ENCODE measurements around the gene KIF5A. TPM values are rescaled to one million over a fixed set of nuclear protein-coding genes. Genes with fewer than 3 reads are reported as not detected.

Gene KIF5A
- total and polyA plus RNA-seq, 5 donors = 0.09 to 0.31 (median 0.20) TPM

GRCh38 chr12:57527184-57527583 is 22.7 kb upstream of the KIF5A start:
- Histone ChIP-seq H3K4me3 (ENCODE audit: low read length) (no peak overlapping the region), H3K4me1 (ENCODE audit: control insufficient read depth, insufficient read depth, low read length) (peaks cover 5% of the 10 kb centered on the region), H3K27ac (ENCODE audit: low read length) (no peak overlapping the region), H3K27me3 (ENCODE audit: control insufficient read depth, insufficient read depth) (no peaks in the 10 kb centered on the region), H3K9me3 (ENCODE audit: control insufficient read depth, low read length) (no peaks in the 10 kb centered on the region)
- no peak for ATAC-seq
- intact Hi-C loops (cut with DNase I) = no loop called here
- 71% methylated on average over 5 of the region's 5 CpGs for WGBS
- DNase-seq = no peak

- Histone ChIP-seq H3K9me3 (ENCODE audit: control insufficient read depth, low read length) (no peaks in the 10 kb centered on the region), H3K27me3 (ENCODE audit: control insufficient read depth, insufficient read depth) (no peaks in the 10 kb centered on the region), H3K4me1 (ENCODE audit: control insufficient read depth, insufficient read depth, low read length) (peaks cover 5% of the 10 kb centered on the region), H3K4me3 (ENCODE audit: low read length) (no peak overlapping the region), H3K27ac (ENCODE audit: low read length) (no peak overlapping the region)
- ATAC-seq (no peak), DNase-seq (no peak)
- 74% methylated on average over 12 of the region's 12 CpGs for WGBS
- intact Hi-C loops (cut with DNase I) = no loop called here
Measured at GRCh38 chr12:57528176-57528575, 21.7 kb upstream of the KIF5A start.

GRCh38 chr12:57528831-57529555 is 20.9 kb upstream of the KIF5A start:
- WGBS = 73% methylated on average over 10 of the region's 10 CpGs
- Histone ChIP-seq H3K27me3 (ENCODE audit: control insufficient read depth, insufficient read depth) (no peaks in the 10 kb centered on the region), H3K27ac (ENCODE audit: low read length) (no peak overlapping the region), H3K4me3 (ENCODE audit: low read length) (no peak overlapping the region), H3K9me3 (ENCODE audit: control insufficient read depth, low read length) (no peaks in the 10 kb centered on the region), H3K4me1 (ENCODE audit: control insufficient read depth, insufficient read depth, low read length) (peaks cover 3% of the 10 kb centered on the region)
- intact Hi-C loops (cut with DNase I) = no loop called here
- DNase-seq (no peak), ATAC-seq (no peak)

GRCh38 chr12:57529831-57530230 is 20.0 kb upstream of the KIF5A start:
- intact Hi-C loops (cut with DNase I) = no loop called here
- DNase-seq (no peak), ATAC-seq (no peak)
- Histone ChIP-seq H3K4me3 (ENCODE audit: low read length) (no peak overlapping the region), H3K27me3 (ENCODE audit: control insufficient read depth, insufficient read depth) (no peaks in the 10 kb centered on the region), H3K4me1 (ENCODE audit: control insufficient read depth, insufficient read depth, low read length) (no peaks in the 10 kb centered on the region), H3K27ac (ENCODE audit: low read length) (no peak overlapping the region), H3K9me3 (ENCODE audit: control insufficient read depth, low read length) (no peaks in the 10 kb centered on the region)
- WGBS = 57% methylated on average over 6 of the region's 6 CpGs

GRCh38 chr12:57530396-57531142 is 19.3 kb upstream of the KIF5A start:
- ATAC-seq = no peak
- Histone ChIP-seq H3K4me1 (ENCODE audit: control insufficient read depth, insufficient read depth, low read length) (no peaks in the 10 kb centered on the region), H3K4me3 (ENCODE audit: low read length) (no peak overlapping the region), H3K9me3 (ENCODE audit: control insufficient read depth, low read length) (no peaks in the 10 kb centered on the region), H3K27ac (ENCODE audit: low read length) (no peak overlapping the region), H3K27me3 (ENCODE audit: control insufficient read depth, insufficient read depth) (no peaks in the 10 kb centered on the region)
- WGBS = 67% methylated on average over 5 of the region's 5 CpGs
- no peak for DNase-seq
- intact Hi-C loops (cut with DNase I) = no loop called here

- intact Hi-C loops (cut with DNase I) = no loop called here
- no peaks in the 10 kb centered on the region for H3K4me1 ChIP-seq (ENCODE audit: control insufficient read depth, insufficient read depth, low read length)
- H3K9me3 ChIP-seq (ENCODE audit: control insufficient read depth, low read length) = no peaks in the 10 kb centered on the region
- H3K4me3 ChIP-seq (ENCODE audit: low read length) = no peak overlapping the region
- H3K27me3 ChIP-seq (ENCODE audit: control insufficient read depth, insufficient read depth) = no peaks in the 10 kb centered on the region
- H3K27ac ChIP-seq (ENCODE audit: low read length) = no peak overlapping the region
- DNase-seq (no peak), ATAC-seq (no peak)
- 79% methylated on average over 1 of the region's 1 CpG for WGBS
Measured at GRCh38 chr12:57531836-57532235, 18.0 kb upstream of the KIF5A start.

- Histone ChIP-seq H3K4me3 (ENCODE audit: low read length) (no peak overlapping the region), H3K9me3 (ENCODE audit: control insufficient read depth, low read length) (no peaks in the 10 kb centered on the region), H3K4me1 (ENCODE audit: control insufficient read depth, insufficient read depth, low read length) (no peaks in the 10 kb centered on the region), H3K27ac (ENCODE audit: low read length) (no peak overlapping the region), H3K27me3 (ENCODE audit: control insufficient read depth, insufficient read depth) (no peaks in the 10 kb centered on the region)
- ATAC-seq = no peak
- intact Hi-C loops (cut with DNase I) = no loop called here
- 90% methylated on average over 8 of the region's 8 CpGs for WGBS
- DNase-seq = no peak
Measured at GRCh38 chr12:57533108-57533507, 16.7 kb upstream of the KIF5A start.

- no peaks in the 10 kb centered on the region for H3K4me1 ChIP-seq (ENCODE audit: control insufficient read depth, insufficient read depth, low read length)
- WGBS = 93% methylated on average over 5 of the region's 5 CpGs
- ATAC-seq = no peak
- DNase-seq = no peak
- H3K27ac ChIP-seq (ENCODE audit: low read length) = no peak overlapping the region
- intact Hi-C loops (cut with DNase I) = no loop called here
- no peaks in the 10 kb centered on the region for H3K27me3 ChIP-seq (ENCODE audit: control insufficient read depth, insufficient read depth)
- no peaks in the 10 kb centered on the region for H3K9me3 ChIP-seq (ENCODE audit: control insufficient read depth, low read length)
- H3K4me3 ChIP-seq (ENCODE audit: low read length) = no peak overlapping the region
Measured at GRCh38 chr12:57534250-57534649, 15.6 kb upstream of the KIF5A start.

- intact Hi-C loops (cut with DNase I) = no loop called here
- no peaks in the 10 kb centered on the region for H3K9me3 ChIP-seq (ENCODE audit: control insufficient read depth, low read length)
Measured at GRCh38 chr12:57534991-57535543, 14.8 kb upstream of the KIF5A start.

GRCh38 chr12:57535764-57536596 is 13.9 kb upstream of the KIF5A start:
- Histone ChIP-seq H3K4me3 (ENCODE audit: low read length) (no peak overlapping the region), H3K4me1 (ENCODE audit: control insufficient read depth, insufficient read depth, low read length) (no peaks in the 10 kb centered on the region), H3K27me3 (ENCODE audit: control insufficient read depth, insufficient read depth) (no peaks in the 10 kb centered on the region), H3K27ac (ENCODE audit: low read length) (no peak overlapping the region), H3K9me3 (ENCODE audit: control insufficient read depth, low read length) (no peaks in the 10 kb centered on the region)
- intact Hi-C loops (cut with DNase I) = no loop called here
- WGBS = 76% methylated on average over 6 of the region's 6 CpGs
- DNase-seq (no peak), ATAC-seq (peak in 1 of 2 donors; percentile 14)

More at GRCh38 chr12:57534991-57535543, 14.8 kb upstream of the KIF5A start:
- DNase-seq (no peak), ATAC-seq (peak in 1 of 2 donors; percentile 45)
- Histone ChIP-seq H3K4me1 (ENCODE audit: control insufficient read depth, insufficient read depth, low read length) (no peaks in the 10 kb centered on the region), H3K27me3 (ENCODE audit: control insufficient read depth, insufficient read depth) (no peaks in the 10 kb centered on the region), H3K4me3 (ENCODE audit: low read length) (no peak overlapping the region), H3K27ac (ENCODE audit: low read length) (no peak overlapping the region)
- whole genome bisulfite sequencing = 87% methylated on average over 3 of the region's 3 CpGs

- Histone ChIP-seq H3K4me1 (ENCODE audit: control insufficient read depth, insufficient read depth, low read length) (no peaks in the 10 kb centered on the region), H3K27ac (ENCODE audit: low read length) (no peak overlapping the region), H3K9me3 (ENCODE audit: control insufficient read depth, low read length) (no peaks in the 10 kb centered on the region), H3K4me3 (ENCODE audit: low read length) (no peak overlapping the region), H3K27me3 (ENCODE audit: control insufficient read depth, insufficient read depth) (no peaks in the 10 kb centered on the region)
- ATAC-seq (no peak), DNase-seq (no peak)
- 98% methylated on average over 1 of the region's 1 CpG for WGBS
- intact Hi-C loops (cut with DNase I) = no loop called here
Measured at GRCh38 chr12:57536597-57536942, 13.3 kb upstream of the KIF5A start.
